GM12873 (cell line): ENCODE data around the gene SH3TC1.

ENCODE experiments used
- TF ChIP-seq, protein P1 (sequence below): IDR thresholded peaks from 2 replicates; pipeline ENCODE4 v1.5.1; 2012; ENCODE audit warnings: low read depth, mild to moderate bottlenecking, moderate library complexity, low read length, control low read depth; ENCODE audit not compliant: insufficient read depth; ENCODE audit errors: missing control alignments

Gene SH3TC1

GRCh38 chr4:8270912-8271815 is 72.1 kb downstream of the SH3TC1 start:
- TF ChIP-seq, protein P1, sequence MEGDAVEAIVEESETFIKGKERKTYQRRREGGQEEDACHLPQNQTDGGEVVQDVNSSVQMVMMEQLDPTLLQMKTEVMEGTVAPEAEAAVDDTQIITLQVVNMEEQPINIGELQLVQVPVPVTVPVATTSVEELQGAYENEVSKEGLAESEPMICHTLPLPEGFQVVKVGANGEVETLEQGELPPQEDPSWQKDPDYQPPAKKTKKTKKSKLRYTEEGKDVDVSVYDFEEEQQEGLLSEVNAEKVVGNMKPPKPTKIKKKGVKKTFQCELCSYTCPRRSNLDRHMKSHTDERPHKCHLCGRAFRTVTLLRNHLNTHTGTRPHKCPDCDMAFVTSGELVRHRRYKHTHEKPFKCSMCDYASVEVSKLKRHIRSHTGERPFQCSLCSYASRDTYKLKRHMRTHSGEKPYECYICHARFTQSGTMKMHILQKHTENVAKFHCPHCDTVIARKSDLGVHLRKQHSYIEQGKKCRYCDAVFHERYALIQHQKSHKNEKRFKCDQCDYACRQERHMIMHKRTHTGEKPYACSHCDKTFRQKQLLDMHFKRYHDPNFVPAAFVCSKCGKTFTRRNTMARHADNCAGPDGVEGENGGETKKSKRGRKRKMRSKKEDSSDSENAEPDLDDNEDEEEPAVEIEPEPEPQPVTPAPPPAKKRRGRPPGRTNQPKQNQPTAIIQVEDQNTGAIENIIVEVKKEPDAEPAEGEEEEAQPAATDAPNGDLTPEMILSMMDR = no peak

- TF ChIP-seq, protein P1 = no peak
These were observed 72.7 kb downstream of the SH3TC1 start for GRCh38 chr4:8271821-8272220.

DNA sequence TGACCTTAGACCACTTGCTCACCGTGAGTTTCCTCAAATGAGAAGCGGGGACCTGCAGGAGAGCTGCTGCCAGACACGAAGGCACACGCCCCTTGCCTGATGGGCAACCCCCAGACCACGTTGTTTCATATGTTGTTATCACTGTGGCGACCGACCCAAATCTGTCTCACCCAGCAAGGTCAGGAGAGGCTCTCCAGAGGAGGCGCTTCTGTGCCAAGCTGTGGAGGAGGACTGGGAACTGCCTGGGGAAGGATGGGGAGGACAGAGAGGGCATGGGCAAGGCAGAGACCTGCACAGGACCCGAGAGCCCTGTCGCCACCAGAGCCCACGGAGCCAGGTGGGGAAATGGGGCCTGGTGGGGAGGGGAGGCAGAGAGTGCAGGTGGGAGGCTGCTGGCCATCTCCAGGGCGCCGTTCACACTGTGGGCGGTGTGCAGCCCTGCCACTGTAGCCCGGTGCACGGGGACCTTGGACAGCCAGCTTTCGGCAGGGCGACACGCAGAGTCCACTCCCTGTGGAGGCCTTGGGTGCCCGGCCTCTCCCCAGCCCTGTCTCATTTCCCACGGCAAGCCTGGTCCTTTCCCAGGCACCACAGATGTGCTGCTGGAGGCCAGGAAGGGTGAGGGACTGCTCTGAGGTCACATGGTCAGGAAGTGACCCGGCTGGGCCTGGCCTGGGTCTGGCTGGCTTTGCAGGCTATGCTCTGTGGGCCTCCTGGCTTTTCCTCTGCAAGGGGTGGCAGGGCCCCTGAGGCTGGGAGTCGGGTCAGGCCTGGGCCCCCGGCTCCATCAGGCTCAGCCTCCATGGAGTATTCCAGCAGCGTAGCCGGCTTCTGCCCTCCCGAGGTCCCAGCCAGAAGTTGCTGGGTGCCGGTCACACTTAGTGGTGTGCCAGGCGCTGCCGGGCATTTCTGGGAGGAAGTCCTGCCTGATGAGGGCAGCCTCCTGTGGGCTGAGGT is 73.7 kb downstream of the SH3TC1 start:
- TF ChIP-seq, protein P1 = no peak

- TF ChIP-seq, protein P1 = no peak
These were observed 74.4 kb downstream of the SH3TC1 start for GRCh38 chr4:8273450-8273849.

DNA sequence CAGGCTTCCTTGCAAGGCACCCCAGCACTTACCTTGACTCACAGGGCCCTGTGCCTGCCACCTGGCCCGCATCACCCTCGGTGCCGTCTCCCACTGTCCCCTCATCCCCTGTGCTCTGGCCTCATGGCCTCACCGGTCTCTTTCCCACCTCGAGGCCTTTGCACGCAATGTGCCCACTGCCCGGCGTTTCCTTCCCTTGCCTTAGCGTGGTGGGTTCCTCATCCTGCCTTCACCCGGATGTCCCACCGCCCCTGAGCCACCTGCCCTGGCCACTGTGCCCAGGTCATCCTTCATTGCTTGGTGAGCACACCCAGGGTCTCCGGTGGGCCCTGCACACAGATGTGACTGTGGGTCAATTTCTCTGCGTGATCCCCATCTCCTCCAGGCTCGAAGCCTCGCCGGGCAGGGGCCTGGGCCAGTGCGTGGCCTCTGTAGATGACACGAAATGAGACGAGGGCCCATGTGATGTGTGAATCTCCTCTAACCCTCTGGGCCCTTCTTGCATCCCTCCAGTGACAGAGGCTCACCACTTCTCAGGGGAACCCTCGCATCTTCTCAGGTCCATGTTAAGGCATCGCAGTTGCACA is 75.1 kb downstream of the SH3TC1 start:
- TF ChIP-seq, protein P1 = no peak

GRCh38 chr4:8274765-8275547 is 75.9 kb downstream of the SH3TC1 start:
- TF ChIP-seq, protein P1 = no peak
